Lung (tissue), 12 donors: ENCODE measurements around the gene TMEM89. TPM values are rescaled to one million over a fixed set of nuclear protein-coding genes. Genes with fewer than 3 reads are reported as not detected.
A peak's percentile ranks its signal among the peaks of the same experiment; 100 is the strongest.

ENCODE experiments used
- ATAC-seq: fragments of 200-7000 bp; cut with Tn5 transposase; one replicate; pipeline ENCODE4 v1.9.1; 2020; ENCODE audit warnings: moderate number of reproducible peaks; ENCODE audit not compliant: insufficient read depth, low FRiP score
- DNase-seq, 3 donors: peaks; one replicate each; pipeline ENCODE4 v3.0.0-alpha.2; 2013 to 2017
- H3K27ac ChIP-seq, 2 donors: one replicate each; pipeline ENCODE4 v1.5.1; 2013; ENCODE audit warnings: mild to moderate bottlenecking in 2 of 2, moderate library complexity in 2 of 2, control low read depth in 1 of 2, inconsistent platforms in 1 of 2, low read depth in 1 of 2, low read length in 1 of 2
- H3K27me3 ChIP-seq, 3 donors: one replicate each; pipeline ENCODE4 v1.5.1; 2013; ENCODE audit warnings: low read length in 2 of 3; ENCODE audit not compliant: control insufficient read depth in 3 of 3, insufficient read depth in 3 of 3
- H3K36me3 ChIP-seq, 4 donors: one replicate each; pipeline ENCODE4 v1.5.1; 2013; ENCODE audit warnings: low read length in 4 of 4, mild to moderate bottlenecking in 1 of 4, moderate library complexity in 1 of 4; ENCODE audit not compliant: control insufficient read depth in 4 of 4, insufficient read depth in 4 of 4
- H3K4me1 ChIP-seq, 5 donors: one replicate each; pipeline ENCODE4 v1.5.1; 2013; ENCODE audit warnings: low read length in 5 of 5, mild to moderate bottlenecking in 2 of 5, moderate library complexity in 1 of 5; ENCODE audit not compliant: control insufficient read depth in 5 of 5, insufficient read depth in 5 of 5
- H3K4me3 ChIP-seq: one replicate; pipeline ENCODE4 v1.5.1; 2013; ENCODE audit warnings: mild to moderate bottlenecking, control low read depth, moderate library complexity
- H3K9ac ChIP-seq, 2 donors: one replicate each; pipeline ENCODE4 v1.5.1; 2013; ENCODE audit warnings: low read length in 2 of 2, control low read depth in 1 of 2; ENCODE audit not compliant: insufficient read depth in 1 of 2
- H3K9me3 ChIP-seq, 4 donors: one replicate each; pipeline ENCODE4 v1.5.1; 2013; ENCODE audit warnings: low read length in 3 of 4, mild to moderate bottlenecking in 1 of 4, moderate library complexity in 1 of 4; ENCODE audit not compliant: control insufficient read depth in 4 of 4, insufficient read depth in 3 of 4
- CTCF ChIP-seq: IDR thresholded peaks from 2 replicates; pipeline ENCODE4 v1.5.1; 2012; ENCODE audit warnings: mild to moderate bottlenecking; ENCODE audit errors: control extremely low read depth, extremely low read depth
- WGBS, 2 donors: extraction: QIAGEN DNeasy Blood & Tissue Kit; methylation state at CpG; one replicate each; pipeline ENCODE4 v1.1.7; 2013; 5-methylcytosine and 5-hydroxymethylcytosine counted together
- polyA plus RNA-seq, 2 donors: library from polyadenylated mRNA; stranded (reverse); fragments of 200-250 nt; gene quantifications; one replicate each; pipeline ENCODE4 v1.2.1, GENCODE V29; 2013
- total RNA-seq, 2 donors: library from RNA; depleted of rRNA in 1 of 2; stranded (reverse); fragments of >200 nt in 1 of 2; gene quantifications; one replicate each; pipeline ENCODE4 v1.2.1, GENCODE V29; 2014 to 2021
- donor health status: control.
- donor health status: control.
- donor health status: Bipolar disorder and iron deficiency.
- donor health status: healthy.
- donor health status: DM: yes; HTN: yes; CAD: no.

The TMEM89 gene
- total and polyA plus RNA-seq, 4 donors = 0.22 TPM; not detected in 3

DNA sequence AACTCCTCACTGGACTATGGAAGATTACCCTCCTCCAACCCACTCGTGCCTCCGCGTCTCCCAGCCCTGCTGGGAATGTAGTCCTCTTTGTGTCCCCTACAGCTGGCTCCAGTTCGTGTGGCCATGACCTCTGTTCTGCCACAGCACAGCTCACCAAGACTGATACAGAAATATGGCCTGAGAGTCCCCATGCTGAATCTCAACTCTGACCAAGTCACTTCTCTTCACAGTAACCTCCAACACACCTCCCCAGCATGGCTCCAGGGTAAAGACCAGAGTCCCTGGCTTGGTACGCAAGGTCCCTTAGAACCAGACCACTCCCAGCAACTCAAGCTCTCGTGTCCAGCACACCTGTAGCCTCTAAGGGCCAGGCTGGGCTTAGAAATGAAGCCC lies 24.2 kb downstream of the TMEM89 start:
- peak overlapping the region in 1 of 2 donors; percentile 85 for H3K27ac ChIP-seq
- ATAC-seq (no peak), DNase-seq (no peak)
- no peaks in the 10 kb centered on the region for H3K9me3 ChIP-seq
- no peak overlapping the region for H3K4me3 ChIP-seq
- H3K4me1 ChIP-seq = peaks cover 2 to 36% (median 11%) of the 10 kb centered on the region in 5 donors
- 86 to 89% methylated on average over 6 of the region's 6 CpGs for WGBS, 2 donors
- no peak for TF ChIP-seq CTCF
- H3K27me3 ChIP-seq = peaks cover 0 to 17% (median 0%) of the 10 kb centered on the region in 3 donors
- H3K9ac ChIP-seq = no peak overlapping the region
- H3K36me3 ChIP-seq = peaks cover 7 to 46% (median 26%) of the 10 kb centered on the region in 4 donors

- Histone ChIP-seq H3K27ac (peak overlapping the region in 1 of 2 donors; percentile 85), H3K4me3 (no peak overlapping the region), H3K4me1 (peaks cover 2 to 36% (median 11%) of the 10 kb centered on the region in 5 donors), H3K27me3 (peaks cover 0 to 17% (median 0%) of the 10 kb centered on the region in 3 donors), H3K9me3 (no peaks in the 10 kb centered on the region), H3K9ac (no peak overlapping the region), H3K36me3 (peaks cover 7 to 43% (median 26%) of the 10 kb centered on the region in 4 donors)
- DNase-seq = no peak
- no peak for TF ChIP-seq CTCF
- no peak for ATAC-seq
- 78 to 82% methylated on average over 8 of the region's 8 CpGs for WGBS, 2 donors
Observed at GRCh38 chr3:48596676-48597407, 24.7 kb downstream of the TMEM89 start.

DNA sequence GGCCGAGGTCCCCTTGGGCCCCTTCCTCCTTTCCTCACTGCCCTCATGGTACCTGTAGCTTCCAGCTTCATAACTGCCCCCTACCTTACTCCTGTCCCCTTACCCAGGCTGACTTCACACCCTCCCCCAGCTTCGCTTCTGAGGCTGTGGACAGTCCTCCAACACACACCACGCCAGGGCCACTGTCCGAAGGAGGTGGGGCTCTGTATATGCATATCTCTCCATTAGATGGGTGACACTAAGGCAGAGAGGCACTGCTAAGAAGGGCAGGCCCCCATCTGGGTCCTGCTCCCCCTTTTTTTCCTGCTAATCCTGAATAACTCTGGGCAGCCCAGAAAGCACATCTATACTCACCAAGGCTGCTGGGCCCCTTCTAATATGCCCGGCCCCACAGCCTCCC lies 25.4 kb downstream of the TMEM89 start:
- DNase-seq (no peak), ATAC-seq (no peak)
- no peak for TF ChIP-seq CTCF
- Histone ChIP-seq H3K27me3 (peaks cover 0 to 17% (median 0%) of the 10 kb centered on the region in 3 donors), H3K9me3 (no peaks in the 10 kb centered on the region), H3K36me3 (peaks cover 7 to 36% (median 19%) of the 10 kb centered on the region in 4 donors), H3K27ac (no peak overlapping the region), H3K4me1 (peaks cover 2 to 36% (median 11%) of the 10 kb centered on the region in 5 donors), H3K4me3 (no peak overlapping the region), H3K9ac (no peak overlapping the region)
- WGBS, 2 donors = 74% methylated on average over 5 of the region's 5 CpGs
